ENCODE results near the gene TRAF5. TPM values are rescaled to one million over a fixed set of nuclear protein-coding genes. Genes with fewer than 3 reads are reported as not detected.

The TRAF5 gene
- total RNA-seq, 1 experiment from 2014 or later, result 15.2 TPM

Other genes starting within 250 kb of the TRAF5 start
- 1.7 and 3.0 TPM in 2 replicates for gene KCNH1, start 192.7 kb upstream of the TRAF5 start, total RNA-seq (2014; rRNA removed; shearing (Covaris generic))
- gene RCOR3, start 67.5 kb upstream of the TRAF5 start, total RNA-seq (2014; rRNA removed; shearing (Covaris generic)), result 30.1 and 43.3 TPM in 2 replicates
- gene RD3, start 165.3 kb downstream of the TRAF5 start, total RNA-seq (2014; rRNA removed; shearing (Covaris generic)), result 0.28 and 0.51 TPM in 2 replicates